ENCODE data around the gene BARHL1. TPM values are rescaled to one million over a fixed set of nuclear protein-coding genes. Genes with fewer than 3 reads are reported as not detected.
A peak's percentile ranks its signal among the peaks of the same experiment; 100 is the strongest.

BARHL1 gene
- total RNA-seq, 6 donors from 2014 or later: not detected

DNA sequence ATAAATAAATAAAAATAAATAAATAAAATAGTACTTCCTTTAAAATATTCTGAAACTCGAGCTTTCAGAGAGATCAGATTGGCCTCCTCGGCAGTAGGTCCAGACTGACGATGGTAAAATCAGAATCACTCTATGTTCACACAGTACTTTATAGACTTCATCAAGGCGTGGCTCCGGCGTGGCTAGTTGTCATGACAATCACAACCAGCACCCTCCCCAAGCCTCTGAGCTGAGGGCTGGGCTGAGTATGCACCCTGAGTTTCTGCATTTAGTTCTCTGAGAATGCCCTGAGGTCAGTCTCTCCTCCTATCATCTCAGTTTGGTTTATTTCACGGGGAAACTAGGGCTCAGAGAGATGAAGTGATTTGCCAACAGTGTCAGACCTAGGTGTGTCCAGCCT lies 43.3 kb upstream of the BARHL1 start:
- no peak overlapping the region for H3K27ac ChIP-seq
- no peak for ATAC-seq (ENCODE audit: low FRiP score in 2 of 2)

GRCh38 chr9:132541051-132541450 lies 41.4 kb upstream of the BARHL1 start:
- TF ChIP-seq POLR2A (IDR thresholded peaks at IDR 0.05): no peak
- TF ChIP-seq, protein P1, sequence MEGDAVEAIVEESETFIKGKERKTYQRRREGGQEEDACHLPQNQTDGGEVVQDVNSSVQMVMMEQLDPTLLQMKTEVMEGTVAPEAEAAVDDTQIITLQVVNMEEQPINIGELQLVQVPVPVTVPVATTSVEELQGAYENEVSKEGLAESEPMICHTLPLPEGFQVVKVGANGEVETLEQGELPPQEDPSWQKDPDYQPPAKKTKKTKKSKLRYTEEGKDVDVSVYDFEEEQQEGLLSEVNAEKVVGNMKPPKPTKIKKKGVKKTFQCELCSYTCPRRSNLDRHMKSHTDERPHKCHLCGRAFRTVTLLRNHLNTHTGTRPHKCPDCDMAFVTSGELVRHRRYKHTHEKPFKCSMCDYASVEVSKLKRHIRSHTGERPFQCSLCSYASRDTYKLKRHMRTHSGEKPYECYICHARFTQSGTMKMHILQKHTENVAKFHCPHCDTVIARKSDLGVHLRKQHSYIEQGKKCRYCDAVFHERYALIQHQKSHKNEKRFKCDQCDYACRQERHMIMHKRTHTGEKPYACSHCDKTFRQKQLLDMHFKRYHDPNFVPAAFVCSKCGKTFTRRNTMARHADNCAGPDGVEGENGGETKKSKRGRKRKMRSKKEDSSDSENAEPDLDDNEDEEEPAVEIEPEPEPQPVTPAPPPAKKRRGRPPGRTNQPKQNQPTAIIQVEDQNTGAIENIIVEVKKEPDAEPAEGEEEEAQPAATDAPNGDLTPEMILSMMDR (IDR thresholded peaks at IDR 0.05): no peak
- TF ChIP-seq EP300 (IDR thresholded peaks at IDR 0.05): no peak
- TF ChIP-seq POLR2AphosphoS5 (IDR thresholded peaks at IDR 0.05): no peak
- no peaks in the 10 kb centered on the region for H3K27me3 ChIP-seq
- no peak overlapping the region for H3K27ac ChIP-seq
- peaks cover 0 to 3% (median under 1%) of the 10 kb centered on the region in 4 donors for H3K4me1 ChIP-seq
- DNase-seq (no peak), ATAC-seq (ENCODE audit: low FRiP score in 2 of 2) (no peak)
- no peaks in the 10 kb centered on the region for H3K36me3 ChIP-seq
- no peaks in the 10 kb centered on the region for H3K9me3 ChIP-seq
- no peak overlapping the region for H3K4me3 ChIP-seq
- 86 to 91% methylated on average over 2 to 7 of the region's 8 CpGs for WGBS, 2 donors

More for the DNA sequence above, 43.3 kb upstream of the BARHL1 start:
- DNase-seq: no peak
- TF ChIP-seq POLR2AphosphoS5 (IDR thresholded peaks at IDR 0.05) (no peak), POLR2A (IDR thresholded peaks at IDR 0.05) (no peak), EP300 (IDR thresholded peaks at IDR 0.05) (no peak)
- Histone ChIP-seq H3K9me3 (peaks cover 0 to 9% (median 3%) of the 10 kb centered on the region in 4 donors), H3K36me3 (no peaks in the 10 kb centered on the region), H3K4me1 (peaks cover 0 to 3% (median 0%) of the 10 kb centered on the region in 4 donors), H3K27me3 (no peaks in the 10 kb centered on the region), H3K4me3 (no peak overlapping the region)
- WGBS, 2 donors: 81 to 89% methylated on average over 7 of the region's 7 CpGs

DNA sequence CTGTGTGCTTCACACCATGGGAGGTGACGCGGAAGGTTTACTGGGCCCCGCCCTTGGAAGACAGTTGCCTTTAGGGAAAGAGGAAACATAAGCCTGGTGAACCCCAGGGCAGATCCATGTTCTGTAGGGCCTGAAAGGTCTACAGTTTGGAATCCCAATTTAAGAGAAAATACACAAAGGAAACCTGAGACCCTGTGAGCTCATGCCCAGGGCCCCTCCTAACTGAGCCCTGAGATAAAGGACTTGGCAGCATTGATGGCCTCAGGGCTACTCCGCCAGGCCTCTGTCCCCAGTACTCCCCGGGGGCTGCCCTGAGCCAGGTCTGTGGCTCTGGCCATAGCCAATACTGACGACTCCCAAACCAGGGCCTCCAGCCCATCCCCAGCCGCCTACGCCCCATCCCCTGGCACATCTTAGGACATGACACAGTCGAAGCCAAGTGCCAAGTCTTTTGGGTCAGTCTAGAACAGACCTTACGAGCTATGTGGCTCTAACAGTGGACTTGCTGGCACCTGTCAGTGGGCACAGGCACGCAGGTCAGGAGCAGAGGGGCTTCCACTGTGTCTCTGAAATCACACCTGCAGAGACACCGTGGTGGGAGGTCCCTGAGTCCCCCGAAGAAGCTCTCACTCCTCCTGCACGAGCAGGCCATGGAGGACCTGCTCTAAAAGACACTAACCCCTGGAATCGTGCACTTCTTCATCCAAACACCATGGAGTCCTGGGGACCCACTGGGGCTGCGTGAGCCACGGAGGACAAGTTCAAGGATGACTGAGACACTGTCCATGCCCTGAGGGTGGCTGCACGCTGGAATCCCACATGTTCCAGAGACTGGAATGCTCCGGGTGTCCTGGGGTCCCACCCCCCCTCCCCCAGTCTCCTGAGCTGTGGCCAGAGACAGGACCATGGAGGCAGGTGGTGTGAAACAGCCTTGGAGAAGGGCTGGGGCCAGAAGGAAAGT lies 40.3 kb upstream of the BARHL1 start:
- Histone ChIP-seq H3K36me3 (no peaks in the 10 kb centered on the region), H3K4me3 (no peak overlapping the region), H3K9me3 (no peaks in the 10 kb centered on the region), H3K27ac (no peak overlapping the region), H3K4me1 (peaks cover 0 to 7% (median 1%) of the 10 kb centered on the region in 4 donors), H3K27me3 (no peaks in the 10 kb centered on the region)
- TF ChIP-seq POLR2A (IDR thresholded peaks at IDR 0.05) (no peak), EP300 (IDR thresholded peaks at IDR 0.05) (no peak), POLR2AphosphoS5 (IDR thresholded peaks at IDR 0.05) (no peak)
- TF ChIP-seq, protein P1 (IDR thresholded peaks at IDR 0.05): no peak
- WGBS, 2 donors: 87 to 88% methylated on average over 16 to 17 of the region's 19 CpGs
- ATAC-seq (ENCODE audit: low FRiP score in 2 of 2) (no peak), DNase-seq (no peak)

DNA sequence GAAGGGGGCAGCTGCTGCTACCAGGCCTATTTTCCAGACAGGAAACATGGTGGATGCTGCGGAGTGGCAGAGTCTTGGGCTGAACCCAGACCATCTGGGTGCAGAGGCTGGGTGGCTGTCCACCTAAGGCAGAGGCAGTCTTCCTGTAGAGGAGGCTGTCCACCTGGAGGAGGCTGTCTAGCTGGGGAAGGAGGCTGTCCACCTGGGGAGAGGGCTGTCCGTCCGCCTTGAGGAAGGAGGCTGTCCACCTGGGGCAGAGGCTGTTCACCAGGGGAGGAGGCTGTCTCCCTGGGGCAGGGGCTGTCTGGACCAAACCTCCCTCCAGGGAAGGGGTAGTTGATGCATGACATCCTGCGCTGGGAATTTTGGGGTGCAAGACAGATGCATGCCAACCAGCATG lies 39.2 kb upstream of the BARHL1 start:
- no peak for ATAC-seq (ENCODE audit: low FRiP score in 2 of 2)

DNA sequence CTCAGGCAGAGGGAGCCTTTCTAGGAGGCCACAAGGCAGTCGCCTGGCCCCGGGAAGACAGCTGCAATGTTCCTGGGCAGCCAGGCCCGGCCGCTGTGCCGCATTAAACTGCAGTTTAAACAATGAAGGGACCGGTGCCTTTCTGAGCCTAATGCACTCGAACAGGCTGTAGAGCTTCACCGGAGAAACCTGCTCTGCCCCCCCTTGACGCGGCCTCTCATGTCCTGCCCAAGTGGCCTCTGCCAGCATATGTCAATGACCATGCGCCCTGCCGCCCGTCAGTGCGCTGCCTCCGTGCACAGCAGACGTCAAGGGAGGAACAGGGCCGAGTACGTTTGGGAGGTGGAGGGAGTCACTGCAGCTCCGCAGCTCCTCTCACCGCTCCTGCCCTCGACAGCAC lies 38.4 kb upstream of the BARHL1 start:
- Histone ChIP-seq H3K4me1 (peaks cover 0 to 7% (median 1%) of the 10 kb centered on the region in 4 donors), H3K27ac (no peak overlapping the region), H3K36me3 (no peaks in the 10 kb centered on the region), H3K27me3 (no peaks in the 10 kb centered on the region), H3K9me3 (no peaks in the 10 kb centered on the region), H3K4me3 (no peak overlapping the region)
- peak in 1 of 2 donors; percentile 31 for ATAC-seq (ENCODE audit: low FRiP score in 2 of 2)
- no peak for TF ChIP-seq EP300 (IDR thresholded peaks at IDR 0.05)
- TF ChIP-seq, protein P1 (IDR thresholded peaks at IDR 0.05): no peak
- TF ChIP-seq POLR2A (IDR thresholded peaks at IDR 0.05): no peak
- TF ChIP-seq POLR2AphosphoS5 (IDR thresholded peaks at IDR 0.05): no peak
- WGBS, 2 donors: 52 to 53% methylated on average over 20 to 21 of the region's 21 CpGs
- DNase-seq: peak in 1 of 2 donors; percentile 39

More for the DNA sequence above, 39.2 kb upstream of the BARHL1 start:
- no peaks in the 10 kb centered on the region for H3K27me3 ChIP-seq
- 88 to 100% methylated on average over 3 to 4 of the region's 4 CpGs for WGBS, 2 donors
- TF ChIP-seq, protein P1 (IDR thresholded peaks at IDR 0.05): no peak
- TF ChIP-seq EP300 (IDR thresholded peaks at IDR 0.05) (no peak), POLR2A (IDR thresholded peaks at IDR 0.05) (no peak), POLR2AphosphoS5 (IDR thresholded peaks at IDR 0.05) (no peak)
- H3K4me1 ChIP-seq: peaks cover 0 to 7% (median 1%) of the 10 kb centered on the region in 4 donors
- no peaks in the 10 kb centered on the region for H3K9me3 ChIP-seq
- H3K36me3 ChIP-seq: no peaks in the 10 kb centered on the region
- no peak overlapping the region for H3K27ac ChIP-seq
- H3K4me3 ChIP-seq: no peak overlapping the region
- DNase-seq: no peak

Data from upper lobe of left lung (tissue), 6 donors.